AG10803 (cell line): Measurements from ENCODE around the gene ZNF101.

ENCODE experiments used
- DNase-seq: peaks from one replicate; pipeline ENCODE4 v3.0.0; 2010; ENCODE audit warnings: low read depth
- H3K4me3 ChIP-seq: 2 replicates; pipeline ENCODE4 v1.5.1; 2011; ENCODE audit warnings: mild to moderate bottlenecking, low read length, control low read depth
- TF ChIP-seq, protein P1 (sequence below): conservative IDR thresholded peaks from 2 replicates; pipeline ENCODE4 v1.5.1; 2011; ENCODE audit warnings: mild to moderate bottlenecking, low read length, control low read depth, inconsistent platforms

ZNF101 gene

DNA sequence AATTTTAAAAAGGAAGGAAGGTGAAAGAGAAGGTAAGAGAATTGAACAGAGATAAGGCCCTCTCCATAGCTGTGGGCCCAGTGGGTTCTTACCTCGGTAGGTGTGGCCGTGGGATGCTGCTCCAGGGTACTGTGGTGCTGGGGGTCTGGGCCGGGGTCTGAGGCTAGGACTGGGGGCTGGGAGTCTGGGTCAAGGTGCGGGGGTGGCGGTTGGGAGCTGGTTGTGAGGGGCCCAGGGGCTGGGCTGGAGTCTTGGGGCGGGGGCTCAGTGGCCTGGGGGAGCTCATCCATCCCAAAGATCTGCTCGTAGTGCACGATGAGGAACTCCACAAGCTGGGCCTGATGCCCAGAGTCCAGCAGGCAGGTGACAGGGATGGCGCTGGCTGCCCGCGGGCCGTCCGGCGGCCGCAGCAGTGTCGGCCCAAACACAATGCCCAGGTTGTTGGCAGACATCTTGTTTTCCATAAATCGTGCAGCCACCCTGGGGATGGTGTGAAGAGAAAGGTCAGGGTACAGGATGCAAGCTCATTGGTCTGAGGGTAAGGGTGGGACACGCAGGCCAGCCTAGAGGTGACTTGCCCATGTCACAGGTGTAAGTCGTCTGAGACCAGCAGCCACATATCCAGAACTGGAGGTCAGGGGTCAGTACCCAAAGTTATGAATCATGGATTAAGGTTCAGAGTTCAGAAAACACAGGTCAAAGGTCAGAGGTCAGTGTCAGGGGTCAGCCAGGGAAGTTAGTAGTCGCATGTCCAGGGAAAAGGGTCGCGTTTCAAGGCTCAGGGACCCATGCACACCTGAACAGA is 34.7 kb upstream of the ZNF101 start:
- H3K4me3 ChIP-seq, result no peak overlapping the region
- DNase-seq, result no peak
- TF ChIP-seq, protein P1, sequence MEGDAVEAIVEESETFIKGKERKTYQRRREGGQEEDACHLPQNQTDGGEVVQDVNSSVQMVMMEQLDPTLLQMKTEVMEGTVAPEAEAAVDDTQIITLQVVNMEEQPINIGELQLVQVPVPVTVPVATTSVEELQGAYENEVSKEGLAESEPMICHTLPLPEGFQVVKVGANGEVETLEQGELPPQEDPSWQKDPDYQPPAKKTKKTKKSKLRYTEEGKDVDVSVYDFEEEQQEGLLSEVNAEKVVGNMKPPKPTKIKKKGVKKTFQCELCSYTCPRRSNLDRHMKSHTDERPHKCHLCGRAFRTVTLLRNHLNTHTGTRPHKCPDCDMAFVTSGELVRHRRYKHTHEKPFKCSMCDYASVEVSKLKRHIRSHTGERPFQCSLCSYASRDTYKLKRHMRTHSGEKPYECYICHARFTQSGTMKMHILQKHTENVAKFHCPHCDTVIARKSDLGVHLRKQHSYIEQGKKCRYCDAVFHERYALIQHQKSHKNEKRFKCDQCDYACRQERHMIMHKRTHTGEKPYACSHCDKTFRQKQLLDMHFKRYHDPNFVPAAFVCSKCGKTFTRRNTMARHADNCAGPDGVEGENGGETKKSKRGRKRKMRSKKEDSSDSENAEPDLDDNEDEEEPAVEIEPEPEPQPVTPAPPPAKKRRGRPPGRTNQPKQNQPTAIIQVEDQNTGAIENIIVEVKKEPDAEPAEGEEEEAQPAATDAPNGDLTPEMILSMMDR, result no peak

DNA sequence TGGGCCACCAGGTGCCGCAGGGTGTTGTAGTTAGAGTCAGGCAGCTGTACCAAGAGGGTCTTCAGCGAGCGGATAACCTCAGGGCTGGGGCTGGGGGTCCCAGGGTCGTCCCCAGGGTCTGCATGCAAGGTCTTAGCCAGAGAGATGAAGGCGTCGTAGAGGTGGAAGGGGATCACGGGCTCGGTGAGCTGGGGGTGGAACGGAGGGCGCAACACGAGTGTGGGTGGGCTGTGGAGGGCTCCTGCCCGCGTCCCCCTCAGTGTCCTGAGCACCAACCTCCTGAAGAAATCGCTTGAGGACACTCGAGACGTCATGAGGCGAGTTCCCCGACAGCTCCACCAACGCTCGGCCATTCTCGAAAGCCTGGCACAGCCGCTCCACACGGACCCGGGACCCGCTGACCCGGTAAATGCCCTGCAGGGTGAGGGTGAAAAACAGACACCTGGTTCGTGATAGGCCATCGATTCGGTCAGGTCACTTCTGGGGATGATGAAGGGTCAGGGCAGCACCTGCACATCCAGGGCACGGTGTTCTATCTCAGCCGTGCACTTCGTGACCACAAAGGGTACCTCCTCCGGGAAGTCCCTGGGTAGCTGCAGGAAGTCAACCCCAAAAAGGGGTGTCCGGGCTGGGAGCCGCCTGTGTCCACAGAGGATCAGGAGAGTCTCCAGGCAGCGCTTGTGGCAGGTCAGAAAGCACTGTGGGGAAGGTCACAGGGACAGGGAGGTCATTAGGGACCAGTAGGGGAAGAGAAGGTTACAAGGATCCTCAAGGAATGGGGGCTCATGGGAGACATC is 33.9 kb upstream of the ZNF101 start:
- TF ChIP-seq, protein P1, result no peak
- no peak for DNase-seq

DNA sequence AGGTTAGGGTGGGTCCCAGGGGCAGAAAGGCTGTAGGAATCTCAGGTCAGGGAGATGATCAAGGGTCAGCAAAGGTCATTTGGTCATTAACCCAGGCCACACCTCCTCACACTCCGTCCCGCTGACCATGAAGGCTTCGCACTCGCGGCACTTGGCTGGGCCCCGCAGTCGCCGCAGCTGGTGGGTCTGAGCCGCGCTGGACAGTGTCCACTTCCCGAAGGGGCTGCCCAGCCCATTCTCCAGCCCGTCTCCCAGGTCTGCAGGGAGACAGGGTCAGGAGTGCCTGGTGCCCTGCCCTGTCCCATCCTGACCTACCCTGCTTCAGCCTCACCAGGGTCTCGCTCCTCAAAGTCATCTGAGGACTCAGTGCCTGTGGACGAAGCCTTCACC is 33.3 kb upstream of the ZNF101 start:
- TF ChIP-seq, protein P1, result no peak
- DNase-seq, result no peak
- no peak overlapping the region for H3K4me3 ChIP-seq

More for the DNA sequence above, 33.9 kb upstream of the ZNF101 start:
- H3K4me3 ChIP-seq, result no peak overlapping the region

DNA sequence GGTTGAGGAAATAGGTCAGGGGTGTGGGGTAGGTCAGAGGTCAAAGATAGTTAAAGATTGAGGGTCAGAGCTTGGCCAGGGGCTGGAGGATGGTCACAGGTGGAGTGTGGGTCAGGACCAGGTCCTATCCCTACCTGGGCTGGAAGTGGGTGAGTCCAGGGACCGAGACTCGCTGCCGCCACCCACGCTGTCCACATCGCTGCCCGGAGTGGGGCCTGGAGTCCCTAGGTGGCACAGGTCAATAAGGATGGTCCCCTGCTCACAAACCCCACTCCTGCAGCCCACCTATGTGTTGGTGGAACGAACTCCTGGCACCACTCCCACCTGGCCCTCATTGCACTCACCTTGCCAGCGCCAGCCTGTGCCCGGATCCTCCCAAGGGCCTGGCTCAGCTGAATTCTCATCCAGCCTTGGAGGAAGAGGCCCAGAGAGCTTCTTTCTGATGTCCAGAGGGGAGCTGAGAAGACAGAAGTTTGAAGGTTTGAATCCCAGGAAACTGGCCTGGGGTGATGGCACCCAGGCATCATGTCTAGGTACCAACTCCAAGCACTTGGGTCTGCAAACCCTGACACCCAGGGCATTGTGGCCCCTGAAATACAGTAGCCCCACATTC is 32.0 kb upstream of the ZNF101 start:
- H3K4me3 ChIP-seq, result no peak overlapping the region
- DNase-seq, result no peak
- TF ChIP-seq, protein P1, result no peak

DNA sequence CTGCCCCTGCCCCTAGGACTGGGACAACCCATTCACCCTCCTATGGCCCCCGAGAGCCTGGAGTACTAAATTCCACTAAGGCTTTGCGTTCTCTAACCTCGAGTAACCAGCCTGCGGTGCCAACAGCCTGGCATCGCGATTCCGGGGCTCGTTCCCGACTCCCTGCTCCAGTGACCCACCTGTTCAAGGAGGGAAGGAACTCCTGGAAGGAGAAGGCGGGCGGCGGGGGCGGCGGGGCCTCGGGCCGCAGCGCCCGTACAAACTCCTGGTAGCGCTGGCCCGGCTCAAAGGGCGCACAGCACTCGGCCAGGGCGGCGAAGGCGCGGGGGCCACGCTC is 31.5 kb upstream of the ZNF101 start:
- DNase-seq, result no peak
- H3K4me3 ChIP-seq, result no peak overlapping the region
- TF ChIP-seq, protein P1, result no peak

DNA sequence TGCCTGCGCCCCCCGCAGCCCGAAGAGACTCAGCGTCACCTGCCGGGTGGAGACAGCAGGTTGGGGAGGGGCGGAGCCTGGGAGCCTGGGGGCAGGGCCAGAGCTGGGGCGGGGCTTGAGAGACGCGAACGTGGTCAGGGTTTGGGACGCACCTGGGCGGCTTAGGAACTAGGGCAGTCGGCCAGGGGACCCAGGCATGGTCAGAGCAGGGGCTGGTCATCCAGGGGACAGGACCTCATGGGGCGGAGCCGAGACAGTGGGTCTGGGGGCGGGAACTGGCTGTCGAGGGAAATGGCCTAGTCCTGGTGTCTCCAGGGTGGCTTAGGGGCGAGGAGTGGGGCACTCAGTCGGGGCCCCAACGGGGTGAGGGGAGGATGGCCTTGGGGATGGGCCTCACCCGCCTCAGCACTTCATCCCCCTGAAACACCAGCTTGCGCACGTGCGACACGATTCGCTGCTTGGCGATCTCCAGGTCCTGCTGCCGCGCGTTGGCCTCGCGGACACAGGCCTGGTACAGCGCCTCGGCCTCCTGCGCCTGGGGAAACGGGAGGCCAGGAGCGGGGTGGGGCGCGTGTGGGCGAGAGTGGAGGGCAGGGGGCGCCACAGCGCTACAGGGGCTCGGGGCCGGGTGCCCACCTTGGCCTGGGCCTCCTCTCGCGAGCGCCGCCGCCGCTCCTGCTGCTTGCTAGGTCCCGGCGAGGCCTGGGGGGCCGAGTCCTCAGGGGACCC is 31.0 kb upstream of the ZNF101 start:
- H3K4me3 ChIP-seq, result no peak overlapping the region
- DNase-seq, result no peak
- TF ChIP-seq, protein P1, result no peak
